Measurements from ENCODE around the gene GPR27.

The GPR27 gene

DNA sequence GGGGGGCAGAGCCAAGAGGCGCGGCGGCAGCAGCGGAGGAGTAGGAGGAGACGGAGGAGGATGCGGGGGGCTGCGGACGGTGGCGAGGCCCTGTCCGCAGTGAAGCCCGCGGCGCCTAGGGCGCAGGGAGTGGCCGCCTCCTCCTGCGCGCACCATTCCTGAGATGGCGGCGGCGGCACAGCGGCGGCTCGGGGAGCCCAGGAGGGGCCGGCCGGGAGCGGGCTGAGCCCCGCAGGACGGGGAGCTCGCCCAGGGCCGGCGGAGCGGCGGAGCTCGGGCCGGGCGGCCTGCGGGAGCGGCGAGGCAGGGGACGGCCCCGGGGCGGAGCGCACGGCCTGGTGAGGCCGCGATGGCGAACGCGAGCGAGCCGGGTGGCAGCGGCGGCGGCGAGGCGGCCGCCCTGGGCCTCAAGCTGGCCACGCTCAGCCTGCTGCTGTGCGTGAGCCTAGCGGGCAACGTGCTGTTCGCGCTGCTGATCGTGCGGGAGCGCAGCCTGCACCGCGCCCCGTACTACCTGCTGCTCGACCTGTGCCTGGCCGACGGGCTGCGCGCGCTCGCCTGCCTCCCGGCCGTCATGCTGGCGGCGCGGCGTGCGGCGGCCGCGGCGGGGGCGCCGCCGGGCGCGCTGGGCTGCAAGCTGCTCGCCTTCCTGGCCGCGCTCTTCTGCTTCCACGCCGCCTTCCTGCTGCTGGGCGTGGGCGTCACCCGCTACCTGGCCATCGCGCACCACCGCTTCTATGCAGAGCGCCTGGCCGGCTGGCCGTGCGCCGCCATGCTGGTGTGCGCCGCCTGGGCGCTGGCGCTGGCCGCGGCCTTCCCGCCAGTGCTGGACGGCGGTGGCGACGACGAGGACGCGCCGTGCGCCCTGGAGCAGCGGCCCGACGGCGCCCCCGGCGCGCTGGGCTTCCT lies at the start of gene GPR27:
Gene GPR27 (plus strand): TSS at position 155 of the 909 bp plus-strand sequence. CDS start 195 bp downstream, at position 350.
- H3K4me3 Mint-ChIP-seq = peak within 1 kb of the TSS; percentile 77 to 87 (median 84)
- peaks cover 68% of the 10 kb centered on the region for H3K27me3 Mint-ChIP-seq (ENCODE audit: low read depth)
- peak within 1 kb of the TSS in 2 of 3 experiments; percentile 38 to 78 for H3K27ac Mint-ChIP-seq
- TF ChIP-seq CTCF (IDR thresholded peaks at IDR 0.05; ENCODE audit: unreplicated experiment in 3 of 3) = no peak
- H3K36me3 Mint-ChIP-seq (ENCODE audit: low read depth) = peaks cover 4% of the 10 kb centered on the region
- H3K4me1 Mint-ChIP-seq = peaks cover 9% of the 10 kb centered on the region
- H3K9me3 Mint-ChIP-seq = peaks cover 3% of the 10 kb centered on the region

DNA sequence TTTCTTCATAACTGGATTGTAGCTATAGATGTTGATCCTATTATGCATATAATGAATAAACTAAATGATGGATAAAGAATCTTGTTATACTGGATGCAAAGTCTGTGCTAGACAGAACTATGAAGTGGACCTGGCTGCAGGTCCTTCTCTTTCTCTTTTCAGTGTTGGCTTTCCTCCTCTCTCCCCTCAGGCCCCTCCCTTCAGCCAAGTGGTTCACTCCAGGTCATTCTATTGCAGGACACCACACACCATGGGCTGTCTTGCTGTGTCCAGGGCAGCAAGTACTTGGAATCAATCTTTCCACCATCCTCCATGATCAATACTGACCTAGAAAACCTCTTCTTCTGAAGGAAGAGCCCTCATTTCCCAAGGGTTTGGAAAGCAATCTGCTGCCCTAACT lies 48.7 kb upstream of the GPR27 start:
- no peak for TF ChIP-seq CTCF (IDR thresholded peaks at IDR 0.05; ENCODE audit: unreplicated experiment in 3 of 3)
- Mint-ChIP-seq H3K27me3 (ENCODE audit: low read depth) (no peaks in the 10 kb centered on the region), H3K36me3 (ENCODE audit: low read depth) (peaks cover 4% of the 10 kb centered on the region), H3K9me3 (no peaks in the 10 kb centered on the region), H3K4me3 (no peak overlapping the region), H3K4me1 (no peaks in the 10 kb centered on the region), H3K27ac (no peak overlapping the region)

- no peak overlapping the region for H3K27ac Mint-ChIP-seq
- no peak for TF ChIP-seq CTCF (IDR thresholded peaks at IDR 0.05; ENCODE audit: unreplicated experiment in 3 of 3)
- no peaks in the 10 kb centered on the region for H3K4me1 Mint-ChIP-seq
- H3K4me3 Mint-ChIP-seq = no peak overlapping the region
- H3K9me3 Mint-ChIP-seq = no peaks in the 10 kb centered on the region
- no peaks in the 10 kb centered on the region for H3K27me3 Mint-ChIP-seq (ENCODE audit: low read depth)
- peaks cover 4% of the 10 kb centered on the region for H3K36me3 Mint-ChIP-seq (ENCODE audit: low read depth)
Measured at GRCh38 chr3:71705681-71706080, 48.0 kb upstream of the GPR27 start.

DNA sequence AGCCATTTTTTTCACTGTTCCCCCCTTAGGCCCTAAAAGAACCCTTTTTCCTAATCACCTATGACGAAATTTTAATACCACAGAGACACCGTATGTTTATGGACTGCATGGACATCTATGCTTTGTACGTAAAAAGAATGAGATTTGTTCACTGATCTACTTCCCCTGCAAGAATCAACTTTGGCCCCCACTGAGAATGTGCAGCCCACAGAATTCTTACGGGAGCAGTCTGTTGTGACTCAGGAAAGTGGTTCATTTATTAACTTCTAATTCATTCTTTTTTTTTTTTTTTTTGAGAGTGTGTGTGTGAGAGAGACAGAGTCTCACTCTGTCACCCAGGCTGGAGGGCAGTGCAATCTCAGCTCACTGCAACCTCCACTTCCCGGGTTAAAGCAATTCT lies 46.1 kb upstream of the GPR27 start:
- Mint-ChIP-seq H3K27ac (peak overlapping the region; percentile 53 to 84 (median 80)), H3K27me3 (ENCODE audit: low read depth) (no peaks in the 10 kb centered on the region), H3K9me3 (no peaks in the 10 kb centered on the region), H3K36me3 (ENCODE audit: low read depth) (peaks cover 4% of the 10 kb centered on the region), H3K4me3 (no peak overlapping the region), H3K4me1 (no peaks in the 10 kb centered on the region)
- TF ChIP-seq CTCF (IDR thresholded peaks at IDR 0.05; ENCODE audit: unreplicated experiment in 3 of 3) = no peak

DNA sequence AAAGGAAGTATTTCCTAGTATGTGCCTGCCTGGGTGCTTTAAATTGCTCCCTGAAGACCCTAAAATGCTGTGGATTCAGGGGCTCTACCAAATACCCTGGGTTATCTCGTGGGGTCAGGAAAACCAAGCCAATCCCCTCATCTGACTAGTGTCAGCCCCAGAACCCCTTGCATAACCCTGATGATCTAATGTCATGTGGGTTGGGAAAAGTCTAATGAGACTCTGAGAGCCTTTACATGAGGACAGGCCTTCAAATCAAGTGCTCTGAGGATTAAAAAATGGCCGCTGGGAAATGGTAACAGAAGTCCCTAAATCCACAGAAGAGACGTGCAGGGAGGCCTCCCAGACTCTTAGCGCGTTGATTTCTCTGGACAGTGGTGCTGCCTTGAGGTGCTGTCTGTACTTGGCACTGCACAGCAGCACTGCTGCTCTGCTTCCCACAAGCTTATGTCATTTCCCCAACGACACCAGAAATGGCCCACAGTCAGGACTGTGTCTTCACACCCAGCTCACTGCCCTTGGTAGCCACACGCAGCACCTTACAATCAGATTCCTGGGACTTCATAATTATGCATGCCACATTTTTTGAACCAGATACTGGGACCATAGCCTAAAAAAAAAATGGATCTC lies 45.1 kb upstream of the GPR27 start:
- no peaks in the 10 kb centered on the region for H3K9me3 Mint-ChIP-seq
- no peaks in the 10 kb centered on the region for H3K27me3 Mint-ChIP-seq (ENCODE audit: low read depth)
- H3K4me3 Mint-ChIP-seq = no peak overlapping the region
- no peak for TF ChIP-seq CTCF (IDR thresholded peaks at IDR 0.05; ENCODE audit: unreplicated experiment in 3 of 3)
- H3K27ac Mint-ChIP-seq = no peak overlapping the region
- peaks cover 4% of the 10 kb centered on the region for H3K36me3 Mint-ChIP-seq (ENCODE audit: low read depth)
- no peaks in the 10 kb centered on the region for H3K4me1 Mint-ChIP-seq

Data from nephron (organoid).